Mesodermal cell (in vitro differentiated cells): Measurements from ENCODE around the gene GARIN1A. TPM values are rescaled to one million over a fixed set of nuclear protein-coding genes. Genes with fewer than 3 reads are reported as not detected.
"Not testable (repeated sequence)": the region's sequence is repeated elsewhere in the genome, so short reads cannot be mapped to it uniquely, and the experiment has no call there.

ENCODE experiments used
- H3K27ac ChIP-seq: 2 replicates; pipeline ENCODE4 v1.7.0; 2013; ENCODE audit warnings: mild to moderate bottlenecking, low read depth, low read length, moderate library complexity; ENCODE audit not compliant: severe bottlenecking
- H3K36me3 ChIP-seq: 2 replicates; pipeline ENCODE4 v1.7.1; 2013; ENCODE audit warnings: mild to moderate bottlenecking, low read length, moderate library complexity; ENCODE audit not compliant: control insufficient read depth, insufficient read depth
- H3K4me1 ChIP-seq: one replicate; pipeline ENCODE4 v1.7.1; 2013; ENCODE audit warnings: mild to moderate bottlenecking, low read length; ENCODE audit not compliant: insufficient read depth, control insufficient read depth, poor library complexity, severe bottlenecking
- H3K4me3 ChIP-seq: 2 replicates; pipeline ENCODE4 v1.7.0; 2013; ENCODE audit warnings: low read length, control low read depth, mild to moderate bottlenecking; ENCODE audit not compliant: insufficient read depth, poor library complexity, severe bottlenecking; ENCODE audit errors: extremely low read depth
- H3K9me3 ChIP-seq: 2 replicates; pipeline ENCODE4 v1.7.1; 2013; ENCODE audit warnings: mild to moderate bottlenecking, low read length, moderate library complexity; ENCODE audit not compliant: control insufficient read depth
- WGBS, 2 experiments: methylation state at CpG; one replicate each; pipeline ENCODE4 v1.1.5; 2013; ENCODE audit warnings: missing lambda C conversion rate in 2 of 2; ENCODE audit not compliant: insufficient coverage in 2 of 2; 5-methylcytosine and 5-hydroxymethylcytosine counted together
- polyA plus RNA-seq, 2 experiments: library from polyadenylated mRNA; stranded (reverse); fragments of 50-300 nt; gene quantifications; one replicate each; pipeline ENCODE4 v1.2.3, GENCODE V29; 2013

Gene GARIN1A
- polyA plus RNA-seq (2013, experiment 1 of 2) = 0.26 TPM
- 0.40 TPM for polyA plus RNA-seq (2013, experiment 2 of 2)

GRCh38 chr7:128671992-128672391 is at the start of gene GARIN1A:
Gene GARIN1A, plus strand, starts transcription at chr7:128672292. Its CDS starts 106 bp downstream, at chr7:128672398.
- WGBS, 2 experiments = 78 to 100% methylated on average over 1 to 3 of the region's 4 CpGs

GRCh38 chr7:128627124-128627523 is 45.0 kb upstream of the GARIN1A start:
- H3K9me3 ChIP-seq, H3K27ac ChIP-seq, H3K4me1 ChIP-seq, H3K4me3 ChIP-seq: not testable (repeated sequence)
- no CpG with 5 or more reads among the region's 2 CpGs for WGBS, 2 experiments
- peaks cover 48% of the 10 kb centered on the region for H3K36me3 ChIP-seq

More at GRCh38 chr7:128671992-128672391, at the start of gene GARIN1A:
- Histone ChIP-seq H3K4me1 (no peaks in the 10 kb centered on the region), H3K27ac (no peak within 1 kb of the TSS), H3K4me3 (no peak within 1 kb of the TSS), H3K9me3 (no peaks in the 10 kb centered on the region), H3K36me3 (no peaks in the 10 kb centered on the region)

DNA sequence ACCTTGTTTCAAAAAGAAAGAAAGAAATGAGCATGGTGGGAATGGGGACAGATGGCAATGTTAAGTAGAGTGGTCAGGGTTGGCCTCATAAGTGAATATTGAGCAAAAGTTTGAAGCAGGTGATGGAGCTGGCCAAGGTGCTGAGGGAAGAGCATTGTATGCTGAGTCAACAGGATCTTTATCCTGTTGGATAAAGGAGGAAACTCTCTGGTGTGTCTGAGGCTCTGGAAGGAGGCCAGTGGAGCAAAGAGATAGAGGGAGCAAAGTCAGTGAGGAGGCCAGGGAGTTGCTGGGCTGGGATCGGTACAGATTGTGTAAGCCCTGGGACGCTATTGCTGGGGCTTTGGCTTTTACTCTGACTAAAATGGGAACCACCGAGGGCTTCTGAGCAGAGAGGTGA is 38.2 kb upstream of the GARIN1A start:
- peaks cover 43% of the 10 kb centered on the region for H3K36me3 ChIP-seq
- H3K4me3 ChIP-seq, H3K4me1 ChIP-seq, H3K9me3 ChIP-seq, H3K27ac ChIP-seq: not testable (repeated sequence)
- no CpG with 5 or more reads among the region's 3 CpGs for WGBS, 2 experiments

GRCh38 chr7:128645206-128645605 is 26.9 kb upstream of the GARIN1A start:
- not testable (repeated sequence) for H3K4me1 ChIP-seq, H3K27ac ChIP-seq
- WGBS, 2 experiments = 82% methylated on average over 2 of the region's 5 CpGs; no CpG with 5 or more reads in 1 of the 2 experiments

GRCh38 chr7:128645844-128646243 is 26.2 kb upstream of the GARIN1A start:
- not testable (repeated sequence) for H3K4me3 ChIP-seq, H3K27ac ChIP-seq, H3K9me3 ChIP-seq, H3K4me1 ChIP-seq
- 85 to 92% methylated on average over 1 to 3 of the region's 4 CpGs for WGBS, 2 experiments
- peaks cover 21% of the 10 kb centered on the region for H3K36me3 ChIP-seq

More at GRCh38 chr7:128645206-128645605, 26.9 kb upstream of the GARIN1A start:
- not testable (repeated sequence) for H3K4me3 ChIP-seq, H3K9me3 ChIP-seq
- peaks cover 21% of the 10 kb centered on the region for H3K36me3 ChIP-seq

- H3K27ac ChIP-seq, H3K9me3 ChIP-seq, H3K4me3 ChIP-seq, H3K4me1 ChIP-seq: not testable (repeated sequence)
- H3K36me3 ChIP-seq = peaks cover 18% of the 10 kb centered on the region
- WGBS, 2 experiments = 100% methylated on average over 1 of the region's 6 CpGs
These were observed 25.2 kb upstream of the GARIN1A start for GRCh38 chr7:128646877-128647276.

- H3K9me3 ChIP-seq, H3K4me3 ChIP-seq, H3K36me3 ChIP-seq, H3K27ac ChIP-seq, H3K4me1 ChIP-seq: not testable (repeated sequence)
- no CpG with 5 or more reads among the region's 6 CpGs for WGBS, 2 experiments
These were observed 21.0 kb upstream of the GARIN1A start for GRCh38 chr7:128651096-128651495.

- 96 to 99% methylated on average over 11 to 16 of the region's 24 CpGs for WGBS, 2 experiments
- not testable (repeated sequence) for H3K36me3 ChIP-seq, H3K4me3 ChIP-seq, H3K9me3 ChIP-seq, H3K27ac ChIP-seq, H3K4me1 ChIP-seq
These were observed 19.5 kb upstream of the GARIN1A start for GRCh38 chr7:128652606-128653005.

GRCh38 chr7:128653197-128653596 is 18.9 kb upstream of the GARIN1A start:
- not testable (repeated sequence) for H3K27ac ChIP-seq, H3K4me3 ChIP-seq, H3K4me1 ChIP-seq, H3K36me3 ChIP-seq, H3K9me3 ChIP-seq
- WGBS, 2 experiments = 94 to 97% methylated on average over 14 to 15 of the region's 16 CpGs

- not testable (repeated sequence) for H3K36me3 ChIP-seq, H3K4me1 ChIP-seq, H3K9me3 ChIP-seq, H3K27ac ChIP-seq, H3K4me3 ChIP-seq
- WGBS, 2 experiments = 94% methylated on average over 5 to 9 of the region's 19 CpGs
These were observed 18.0 kb upstream of the GARIN1A start for GRCh38 chr7:128654080-128654479.

- not testable (repeated sequence) for H3K36me3 ChIP-seq, H3K9me3 ChIP-seq, H3K4me1 ChIP-seq, H3K27ac ChIP-seq, H3K4me3 ChIP-seq
- 95 to 100% methylated on average over 1 to 10 of the region's 18 CpGs for WGBS, 2 experiments
These were observed 17.6 kb upstream of the GARIN1A start for GRCh38 chr7:128654501-128654900.
